Lung (tissue), 12 donors: ENCODE results near the gene ZNF322. TPM values are rescaled to one million over a fixed set of nuclear protein-coding genes. Genes with fewer than 3 reads are reported as not detected.

Experiments used
- ATAC-seq: fragments of 200-7000 bp; cut with Tn5 transposase; one replicate; pipeline ENCODE4 v1.9.1; 2020; ENCODE audit warnings: moderate number of reproducible peaks; ENCODE audit not compliant: insufficient read depth, low FRiP score
- DNase-seq, 3 donors: peaks; one replicate each; pipeline ENCODE4 v3.0.0-alpha.2; 2013 to 2017
- H3K27ac ChIP-seq, 2 donors: one replicate each; pipeline ENCODE4 v1.5.1; 2013; ENCODE audit warnings: mild to moderate bottlenecking in 2 of 2, moderate library complexity in 2 of 2, control low read depth in 1 of 2, inconsistent platforms in 1 of 2, low read depth in 1 of 2, low read length in 1 of 2
- H3K27me3 ChIP-seq, 3 donors: one replicate each; pipeline ENCODE4 v1.5.1; 2013; ENCODE audit warnings: low read length in 2 of 3; ENCODE audit not compliant: control insufficient read depth in 3 of 3, insufficient read depth in 3 of 3
- H3K36me3 ChIP-seq, 4 donors: one replicate each; pipeline ENCODE4 v1.5.1; 2013; ENCODE audit warnings: low read length in 4 of 4, mild to moderate bottlenecking in 1 of 4, moderate library complexity in 1 of 4; ENCODE audit not compliant: control insufficient read depth in 4 of 4, insufficient read depth in 4 of 4
- H3K4me1 ChIP-seq, 5 donors: one replicate each; pipeline ENCODE4 v1.5.1; 2013; ENCODE audit warnings: low read length in 5 of 5, mild to moderate bottlenecking in 2 of 5, moderate library complexity in 1 of 5; ENCODE audit not compliant: control insufficient read depth in 5 of 5, insufficient read depth in 5 of 5
- H3K4me3 ChIP-seq: one replicate; pipeline ENCODE4 v1.5.1; 2013; ENCODE audit warnings: mild to moderate bottlenecking, control low read depth, moderate library complexity
- H3K9ac ChIP-seq, 2 donors: one replicate each; pipeline ENCODE4 v1.5.1; 2013; ENCODE audit warnings: low read length in 2 of 2, control low read depth in 1 of 2; ENCODE audit not compliant: insufficient read depth in 1 of 2
- H3K9me3 ChIP-seq, 4 donors: one replicate each; pipeline ENCODE4 v1.5.1; 2013; ENCODE audit warnings: low read length in 3 of 4, mild to moderate bottlenecking in 1 of 4, moderate library complexity in 1 of 4; ENCODE audit not compliant: control insufficient read depth in 4 of 4, insufficient read depth in 3 of 4
- CTCF ChIP-seq: IDR thresholded peaks from 2 replicates; pipeline ENCODE4 v1.5.1; 2012; ENCODE audit warnings: mild to moderate bottlenecking; ENCODE audit errors: control extremely low read depth, extremely low read depth
- WGBS, 2 donors: extraction: QIAGEN DNeasy Blood & Tissue Kit; methylation state at CpG; one replicate each; pipeline ENCODE4 v1.1.7; 2013; 5-methylcytosine and 5-hydroxymethylcytosine counted together
- polyA plus RNA-seq, 2 donors: library from polyadenylated mRNA; stranded (reverse); fragments of 200-250 nt; gene quantifications; one replicate each; pipeline ENCODE4 v1.2.1, GENCODE V29; 2013
- total RNA-seq, 2 donors: library from RNA; depleted of rRNA in 1 of 2; stranded (reverse); fragments of >200 nt in 1 of 2; gene quantifications; one replicate each; pipeline ENCODE4 v1.2.1, GENCODE V29; 2014 to 2021
- donor health status: control.
- donor health status: control.
- donor health status: Bipolar disorder and iron deficiency.
- donor health status: healthy.
- donor health status: DM: yes; HTN: yes; CAD: no.

The ZNF322 gene
- total and polyA plus RNA-seq, 4 donors, result 5.8 to 26.0 (median 14.5) TPM

- TF ChIP-seq CTCF, result no peak
- no peak for DNase-seq
- H3K27ac ChIP-seq, result no peak overlapping the region
- H3K4me3 ChIP-seq, result no peak overlapping the region
- no peaks in the 10 kb centered on the region for H3K9me3 ChIP-seq
- H3K4me1 ChIP-seq, result peaks cover 0 to 15% (median 5%) of the 10 kb centered on the region in 5 donors
- peaks cover 0 to 4% (median 0%) of the 10 kb centered on the region in 3 donors for H3K27me3 ChIP-seq
- no peak for ATAC-seq
- 92 to 93% methylated on average over 4 of the region's 4 CpGs for WGBS, 2 donors
- H3K9ac ChIP-seq, result no peak overlapping the region
- peaks cover 4 to 14% (median 10%) of the 10 kb centered on the region in 4 donors for H3K36me3 ChIP-seq
These were observed 2.3 kb downstream of the ZNF322 start for GRCh38 chr6:26657256-26657655.

- H3K36me3 ChIP-seq, result peaks cover 7 to 29% (median 9%) of the 10 kb centered on the region in 4 donors
- no peak for ATAC-seq
These were observed 6.5 kb downstream of the ZNF322 start for GRCh38 chr6:26653007-26653406.

GRCh38 chr6:26651133-26651781 lies 8.3 kb downstream of the ZNF322 start:
- TF ChIP-seq CTCF, result no peak
- Histone ChIP-seq H3K27me3 (no peaks in the 10 kb centered on the region), H3K9ac (no peak overlapping the region), H3K36me3 (peaks cover 5 to 29% (median 7%) of the 10 kb centered on the region in 4 donors), H3K4me1 (peaks cover 0 to 2% (median 0%) of the 10 kb centered on the region in 5 donors), H3K27ac (no peak overlapping the region), H3K4me3 (no peak overlapping the region), H3K9me3 (peaks cover 0 to 2% (median 0%) of the 10 kb centered on the region in 4 donors)
- DNase-seq (no peak), ATAC-seq (no peak)

More at GRCh38 chr6:26653007-26653406, 6.5 kb downstream of the ZNF322 start:
- H3K27me3 ChIP-seq, result no peaks in the 10 kb centered on the region
- H3K9me3 ChIP-seq, result peaks cover 0 to 2% (median 0%) of the 10 kb centered on the region in 4 donors
- WGBS, 2 donors, result 97 to 98% methylated on average over 5 of the region's 5 CpGs
- H3K27ac ChIP-seq, result no peak overlapping the region
- DNase-seq, result no peak
- TF ChIP-seq CTCF, result no peak
- peaks cover 0 to 5% (median 2%) of the 10 kb centered on the region in 5 donors for H3K4me1 ChIP-seq
- no peak overlapping the region for H3K9ac ChIP-seq
- no peak overlapping the region for H3K4me3 ChIP-seq
